DMS 273 (cell line): ENCODE measurements around the gene MDH2.
"Not testable (repeated sequence)": the region's sequence is repeated elsewhere in the genome, so short reads cannot be mapped to it uniquely, and the experiment has no call there.

Experiments
- DNase-seq: peaks from one replicate; lab custom pipeline; 2025; ENCODE audit not compliant: unreplicated experiment; lab: John Stamatoyannopoulos, UW

MDH2 gene

DNA sequence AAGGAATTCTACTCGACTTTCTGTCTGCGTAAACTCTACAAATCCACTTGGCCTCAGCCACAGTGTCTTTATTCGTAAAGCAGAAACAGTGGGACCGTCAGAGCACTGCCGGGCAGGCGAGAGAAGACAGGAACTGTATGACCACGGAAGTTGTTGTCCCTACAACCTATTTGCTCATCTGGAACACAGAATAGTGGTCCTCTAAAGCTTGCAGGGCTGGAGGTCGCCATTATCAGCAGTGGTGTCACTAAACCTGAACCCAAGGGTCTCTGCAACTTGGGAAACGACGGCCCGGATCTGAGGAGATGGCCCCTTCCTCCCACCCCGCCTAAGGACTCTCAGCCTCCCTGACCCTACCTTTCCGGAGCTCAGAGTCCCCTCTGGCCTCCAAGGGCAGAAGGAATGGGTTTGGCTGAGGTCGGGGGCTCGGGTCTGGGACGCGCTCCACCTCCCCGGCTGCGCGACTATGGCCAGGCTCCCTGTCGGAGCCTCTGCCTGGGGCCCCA, 548 bp upstream of the MDH2 start:
- peak; percentile 58 for DNase-seq

DNA sequence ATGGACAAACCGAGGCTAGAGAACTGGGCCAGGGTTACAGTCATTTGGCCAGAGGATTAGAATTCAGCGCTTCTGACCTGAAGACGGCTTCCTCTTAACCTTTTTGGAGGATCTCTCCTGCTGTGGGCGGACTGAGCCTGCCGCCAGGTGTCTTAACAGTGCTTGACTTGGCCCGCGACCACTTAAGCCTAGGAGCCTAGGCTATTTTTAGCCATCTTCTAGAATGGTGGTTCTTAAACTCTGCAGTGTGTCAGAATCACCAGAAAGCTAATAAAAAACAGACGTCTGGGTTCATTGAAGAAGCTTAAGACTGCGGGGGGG, 722 bp downstream of the MDH2 start:
- peak; percentile 70 for DNase-seq

DNA sequence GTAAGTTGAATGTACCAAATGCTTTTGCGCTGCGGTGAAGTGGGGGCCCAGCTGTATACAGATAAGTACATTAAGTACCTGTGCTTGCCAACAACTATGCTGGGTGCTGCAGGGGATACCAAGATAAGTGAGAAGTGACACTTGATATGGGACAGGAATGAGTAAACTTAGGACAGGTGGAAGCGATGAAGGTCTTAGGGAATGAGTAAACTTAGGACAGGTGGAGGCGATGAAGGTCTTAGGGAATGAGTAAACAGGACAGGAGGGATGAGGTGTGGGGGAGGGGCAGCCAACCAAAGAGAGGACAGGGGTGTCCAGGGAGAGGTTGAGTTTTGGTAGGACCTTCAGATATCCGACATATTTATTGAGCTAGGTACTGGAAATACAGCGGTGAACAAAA, 1.4 kb downstream of the MDH2 start:
- no peak for DNase-seq

DNA sequence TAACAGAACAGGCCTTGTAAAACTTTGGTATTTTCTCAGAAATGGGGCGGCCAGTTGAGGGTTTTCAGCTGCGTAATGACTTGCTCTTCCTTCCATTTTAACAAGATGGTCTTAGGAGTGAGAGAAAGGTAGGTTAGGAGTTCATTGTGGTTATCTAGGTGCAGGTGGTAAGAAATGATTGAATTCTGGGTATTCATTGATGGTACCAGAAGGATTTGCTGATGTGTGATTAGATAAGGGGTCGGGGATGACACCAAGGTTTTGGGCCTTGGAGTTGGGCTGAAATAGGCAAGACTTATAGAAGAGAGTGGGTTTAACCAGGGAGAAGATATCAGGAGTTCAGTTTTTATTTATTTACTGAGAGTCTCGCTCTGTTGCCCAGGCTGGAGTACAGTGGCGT, 2.6 kb downstream of the MDH2 start:
- DNase-seq = no peak

DNA sequence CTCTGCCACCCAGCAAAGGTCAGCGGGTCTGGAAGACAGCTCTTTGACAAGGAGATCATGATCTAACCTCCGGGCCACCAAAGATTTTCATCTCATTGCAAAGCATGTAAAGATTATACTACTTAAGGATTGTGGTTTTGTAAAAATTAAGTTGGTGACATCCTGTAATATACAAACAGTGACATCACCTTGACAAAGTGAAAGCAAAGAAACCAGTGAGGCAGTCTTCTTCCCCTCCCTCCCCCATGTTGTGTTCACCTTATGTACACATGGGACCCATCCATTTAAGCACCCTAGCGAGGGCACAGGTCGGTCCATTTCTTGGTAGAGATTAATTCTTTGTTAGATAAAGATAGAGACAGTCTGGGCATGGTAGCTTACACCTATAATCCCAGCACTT, 3.9 kb downstream of the MDH2 start:
- no peak for DNase-seq

DNA sequence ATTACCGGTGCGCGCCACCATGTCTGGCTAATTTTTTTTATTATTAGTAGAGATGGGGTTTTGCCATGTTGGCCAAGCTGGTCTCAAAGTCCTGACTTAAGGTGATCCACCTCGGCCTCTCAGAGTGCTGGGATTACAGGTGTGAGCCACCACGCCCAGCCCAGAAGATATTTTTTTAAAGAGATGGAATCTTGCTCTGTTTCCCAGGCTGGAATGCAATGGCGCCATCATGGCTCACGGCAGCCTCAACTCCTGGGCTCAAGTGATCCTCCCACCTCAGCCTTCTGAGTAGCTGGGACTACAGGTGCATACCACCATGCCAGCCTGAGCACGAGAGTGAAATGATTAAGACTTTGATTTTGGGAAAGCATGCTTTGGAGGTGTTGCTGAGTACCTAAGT, 4.8 kb downstream of the MDH2 start:
- DNase-seq = not testable (repeated sequence)

DNA sequence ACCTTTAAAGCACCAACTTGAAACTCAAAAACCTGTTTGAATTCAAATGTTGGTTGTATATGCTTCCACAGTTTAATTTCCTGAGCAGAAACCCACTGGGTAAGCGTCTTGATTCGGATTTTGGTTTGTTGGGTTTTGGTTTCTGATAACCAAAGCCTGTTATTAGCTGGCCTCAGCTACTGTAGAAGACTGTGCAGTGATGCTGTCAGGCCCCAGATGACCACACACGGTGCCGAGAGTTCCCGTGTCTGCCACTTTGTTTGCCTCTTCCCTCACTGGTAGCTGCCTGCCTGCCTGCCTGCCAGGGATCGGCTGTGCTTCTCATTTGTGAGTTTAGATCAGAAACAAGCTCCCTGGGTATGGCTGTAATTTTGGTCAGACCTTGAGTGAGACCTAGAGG, 5.6 kb downstream of the MDH2 start:
- no peak for DNase-seq

DNA sequence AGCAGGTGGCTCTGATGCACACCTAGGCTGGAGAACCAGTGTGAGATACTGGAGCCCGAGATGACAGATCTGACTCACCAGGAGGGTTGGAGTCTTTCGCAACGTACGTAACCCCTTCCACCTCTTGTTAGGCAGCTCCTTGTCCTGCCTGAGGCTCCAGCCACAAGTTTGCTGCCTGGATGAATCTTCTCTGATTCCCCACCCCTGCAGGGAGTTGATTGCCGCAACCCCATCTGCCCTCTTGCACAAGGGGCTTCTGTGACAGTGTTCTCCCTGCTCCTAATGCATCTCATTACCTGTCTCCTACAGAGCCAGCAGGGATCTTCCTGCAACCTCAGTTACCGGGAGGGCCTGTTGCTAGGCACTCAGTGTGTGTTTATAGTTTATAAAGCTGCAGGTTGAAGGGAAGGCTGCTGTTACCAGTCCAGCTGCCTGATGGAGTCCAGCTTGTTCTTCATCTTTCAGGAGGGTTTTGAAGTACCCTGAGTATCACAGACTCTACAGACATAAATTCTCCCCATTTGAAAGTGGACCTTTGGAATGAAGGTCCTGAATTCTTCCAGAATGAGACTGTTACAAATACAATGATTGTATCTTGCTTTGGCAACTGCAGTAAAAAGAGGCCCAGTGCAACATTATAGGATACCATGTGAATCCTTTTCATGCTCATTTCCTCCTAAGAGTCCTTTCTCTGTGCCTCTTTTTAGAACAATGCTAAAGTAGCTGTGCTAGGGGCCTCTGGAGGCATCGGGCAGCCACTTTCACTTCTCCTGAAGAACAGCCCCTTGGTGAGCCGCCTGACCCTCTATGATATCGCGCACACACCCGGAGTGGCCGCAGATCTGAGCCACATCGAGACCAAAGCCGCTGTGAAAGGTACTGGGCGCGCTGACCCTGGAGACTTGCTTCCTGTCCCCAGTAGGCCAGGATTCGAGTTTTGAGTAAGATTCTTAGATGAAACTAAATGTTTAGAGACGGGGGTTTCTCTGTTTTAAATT, 6.5 kb downstream of the MDH2 start:
- DNase-seq = no peak

DNA sequence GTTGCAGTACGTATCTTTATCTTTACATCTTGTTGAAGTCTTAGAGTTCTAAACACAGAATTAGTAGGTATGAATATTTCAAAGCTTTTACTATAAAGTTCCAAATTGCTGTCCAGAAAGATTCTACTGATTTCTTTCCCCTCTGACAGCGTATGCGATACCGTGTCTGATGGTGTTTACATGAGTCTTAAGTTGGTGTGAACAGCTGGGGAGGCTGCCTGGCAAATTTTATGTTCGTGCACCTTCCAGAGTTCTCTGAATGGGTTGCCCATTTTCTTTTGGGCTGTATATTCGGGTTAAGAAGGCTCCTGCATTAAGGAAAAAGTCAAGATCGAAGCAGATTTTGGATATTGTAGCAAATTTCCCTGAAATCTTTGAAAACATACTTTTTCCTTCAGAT, 8.3 kb downstream of the MDH2 start:
- DNase-seq = no peak

DNA sequence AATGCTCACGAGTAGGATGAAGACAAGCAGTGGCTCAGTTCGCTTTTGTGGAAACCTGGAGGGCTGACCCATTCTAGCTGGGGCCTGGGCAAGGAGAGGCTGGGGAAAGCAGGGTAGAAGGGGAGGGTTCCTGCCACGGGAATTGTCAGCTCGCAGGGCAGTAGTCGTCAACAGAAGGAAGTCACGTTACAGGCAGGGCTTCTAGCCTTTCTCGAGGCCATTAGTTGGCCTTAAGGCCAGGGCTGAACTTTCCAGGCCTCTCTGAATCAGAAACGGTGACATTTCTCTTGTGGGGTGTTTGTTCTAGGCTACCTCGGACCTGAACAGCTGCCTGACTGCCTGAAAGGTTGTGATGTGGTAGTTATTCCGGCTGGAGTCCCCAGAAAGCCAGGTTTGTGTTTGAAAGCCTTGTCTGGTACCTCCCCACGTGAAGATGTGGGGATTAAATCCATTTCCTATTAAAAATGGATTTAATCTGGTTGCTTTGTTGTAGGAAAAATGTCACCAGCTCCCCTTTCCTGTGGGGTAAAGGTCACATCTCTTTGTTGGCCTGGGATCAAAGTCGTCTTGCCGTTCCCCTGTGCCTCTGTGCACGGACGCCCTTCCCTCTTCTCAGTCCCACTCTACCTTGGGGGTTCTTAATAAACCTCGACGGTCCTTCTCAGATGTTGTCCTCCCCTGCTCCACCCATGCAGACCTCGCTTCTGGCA, 9.4 kb downstream of the MDH2 start:
- no peak for DNase-seq

DNA sequence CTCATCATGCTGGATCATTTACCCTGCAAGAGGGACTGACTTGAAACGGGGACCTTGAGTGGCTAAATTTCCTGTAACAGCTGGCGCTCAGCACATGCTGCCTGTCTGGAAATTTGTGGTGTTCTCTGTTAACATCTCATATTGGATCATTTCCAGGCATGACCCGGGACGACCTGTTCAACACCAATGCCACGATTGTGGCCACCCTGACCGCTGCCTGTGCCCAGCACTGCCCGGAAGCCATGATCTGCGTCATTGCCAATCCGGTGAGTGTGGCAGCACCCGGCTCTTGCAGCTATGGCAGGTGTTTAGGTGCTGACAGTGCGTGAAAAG, 9.9 kb downstream of the MDH2 start:
- DNase-seq = no peak

DNA sequence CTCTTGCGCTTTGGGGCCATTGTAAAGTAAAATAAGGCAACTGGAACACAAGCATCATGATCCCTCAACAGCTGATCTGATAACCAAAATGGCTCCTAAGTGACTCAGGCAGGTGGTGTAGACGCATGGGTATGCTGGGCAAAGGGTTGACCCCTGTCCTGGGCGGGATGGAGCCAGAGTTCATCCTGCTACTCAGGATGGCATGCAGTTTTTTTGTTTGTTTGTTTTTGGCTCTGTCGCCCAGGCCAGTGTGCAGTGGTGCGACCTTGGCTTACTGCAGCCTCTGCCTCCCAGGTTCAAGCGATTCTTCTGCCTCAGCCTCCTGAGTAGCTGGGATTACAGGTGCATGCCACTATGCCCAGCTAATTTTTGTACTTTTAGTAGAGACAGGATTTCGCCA, 10.8 kb downstream of the MDH2 start:
- DNase-seq = not testable (repeated sequence)

DNA sequence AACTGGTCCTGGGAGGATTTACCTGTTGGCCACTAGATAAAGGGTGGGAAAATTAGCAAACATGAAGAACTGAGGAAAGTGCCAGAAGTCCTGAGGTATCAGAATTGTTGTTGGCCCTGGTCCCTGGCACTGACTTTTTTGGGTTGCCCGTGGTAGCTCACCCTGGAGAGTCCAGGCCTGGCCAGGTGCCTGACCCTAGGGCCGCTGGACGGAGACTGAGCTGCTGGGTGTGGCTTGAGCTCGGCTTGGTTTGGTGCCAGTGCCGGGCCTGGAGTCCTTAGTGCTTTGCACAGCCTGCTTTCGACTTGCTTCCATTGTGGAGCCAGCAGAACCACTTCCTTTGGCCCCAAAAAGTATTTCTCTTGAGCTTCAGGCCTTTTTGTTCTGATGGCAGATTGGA, 12.9 kb downstream of the MDH2 start:
- no peak for DNase-seq

DNA sequence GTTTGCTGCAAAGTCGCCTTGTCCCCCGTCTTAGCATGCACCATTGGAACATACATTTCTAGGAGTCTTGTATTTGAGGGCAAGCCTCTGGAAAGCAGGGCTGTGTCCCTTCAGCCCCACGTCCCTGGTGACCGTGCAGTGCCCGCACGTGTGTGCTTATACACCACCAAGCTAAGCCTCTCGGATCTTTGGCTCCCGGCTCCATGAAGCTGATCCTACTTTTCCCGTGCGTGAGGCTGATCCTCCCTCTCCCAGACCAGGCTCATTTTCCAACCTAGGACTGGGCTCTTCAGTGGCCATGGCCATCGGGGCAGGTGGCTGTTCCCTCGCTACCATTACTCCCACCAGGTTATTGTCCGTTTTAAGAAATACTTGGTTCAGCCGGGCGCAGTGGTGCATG, 14.3 kb downstream of the MDH2 start:
- DNase-seq = no peak

DNA sequence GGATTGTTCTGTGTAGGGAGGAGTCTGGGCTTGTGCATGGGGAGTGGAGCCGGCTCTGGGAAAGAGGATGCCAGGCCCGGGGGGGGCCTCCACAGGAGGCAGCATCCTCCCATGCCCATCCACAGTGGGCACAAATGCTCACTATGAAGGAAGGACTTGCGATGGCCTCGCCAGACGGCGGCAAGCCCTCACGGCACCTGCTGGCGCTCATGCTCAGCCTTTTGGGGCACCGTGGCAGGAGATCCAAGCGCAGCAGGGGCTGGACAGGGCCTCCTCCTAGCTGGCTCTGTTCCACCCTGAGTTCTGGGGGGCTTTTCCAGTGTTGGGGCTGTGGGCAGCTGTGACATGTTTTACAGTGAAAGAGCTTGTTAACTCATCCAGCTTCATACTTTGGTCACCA, 15.2 kb downstream of the MDH2 start:
- DNase-seq = no peak

DNA sequence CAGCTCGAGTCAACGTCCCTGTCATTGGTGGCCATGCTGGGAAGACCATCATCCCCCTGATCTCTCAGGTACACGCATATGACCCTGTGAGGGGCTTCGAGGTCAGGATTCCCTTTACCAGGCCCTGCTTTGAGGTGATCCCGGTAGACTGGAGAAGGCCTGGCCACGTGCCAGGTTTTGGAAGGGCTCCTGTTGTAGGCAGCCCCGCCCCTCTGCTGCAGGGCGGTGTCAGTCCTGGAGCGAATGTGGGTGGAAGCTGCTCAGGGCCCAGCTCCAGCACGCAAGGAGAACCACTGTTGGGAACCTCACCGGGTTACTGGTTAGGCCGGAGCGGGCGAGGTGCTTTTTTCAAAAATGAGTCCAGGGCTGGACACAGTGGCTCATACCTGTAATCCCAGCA, 15.6 kb downstream of the MDH2 start:
- DNase-seq = peak; percentile 67

DNA sequence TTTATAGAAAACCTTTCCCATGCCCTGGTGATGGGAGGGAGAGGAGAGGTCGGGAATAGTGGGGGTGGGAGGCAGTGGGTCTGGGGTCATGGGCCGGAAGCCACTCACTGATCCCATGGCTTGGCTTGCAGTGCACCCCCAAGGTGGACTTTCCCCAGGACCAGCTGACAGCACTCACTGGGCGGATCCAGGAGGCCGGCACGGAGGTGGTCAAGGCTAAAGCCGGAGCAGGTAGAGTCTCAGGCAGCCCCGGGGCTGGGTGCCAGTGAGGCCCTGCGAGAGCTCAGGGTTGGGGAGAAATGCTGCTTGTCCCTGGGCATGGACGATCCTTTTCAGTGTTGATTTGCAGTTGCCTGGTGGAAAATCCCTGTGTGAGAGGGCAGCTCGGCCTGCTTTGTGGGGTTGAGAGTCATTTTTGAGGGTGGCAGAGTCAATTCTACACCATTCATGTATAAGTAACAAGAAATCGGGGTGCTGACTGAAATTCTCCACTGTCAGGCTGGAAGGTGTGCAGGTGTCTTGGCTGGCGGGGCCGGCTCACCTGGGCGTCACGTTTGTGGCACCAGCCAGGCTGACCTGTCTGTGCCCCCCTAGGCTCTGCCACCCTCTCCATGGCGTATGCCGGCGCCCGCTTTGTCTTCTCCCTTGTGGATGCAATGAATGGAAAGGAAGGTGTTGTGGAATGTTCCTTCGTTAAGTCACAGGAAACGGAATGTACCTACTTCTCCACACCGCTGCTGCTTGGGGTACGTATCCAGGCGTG, 16.5 kb downstream of the MDH2 start:
- DNase-seq = no peak

DNA sequence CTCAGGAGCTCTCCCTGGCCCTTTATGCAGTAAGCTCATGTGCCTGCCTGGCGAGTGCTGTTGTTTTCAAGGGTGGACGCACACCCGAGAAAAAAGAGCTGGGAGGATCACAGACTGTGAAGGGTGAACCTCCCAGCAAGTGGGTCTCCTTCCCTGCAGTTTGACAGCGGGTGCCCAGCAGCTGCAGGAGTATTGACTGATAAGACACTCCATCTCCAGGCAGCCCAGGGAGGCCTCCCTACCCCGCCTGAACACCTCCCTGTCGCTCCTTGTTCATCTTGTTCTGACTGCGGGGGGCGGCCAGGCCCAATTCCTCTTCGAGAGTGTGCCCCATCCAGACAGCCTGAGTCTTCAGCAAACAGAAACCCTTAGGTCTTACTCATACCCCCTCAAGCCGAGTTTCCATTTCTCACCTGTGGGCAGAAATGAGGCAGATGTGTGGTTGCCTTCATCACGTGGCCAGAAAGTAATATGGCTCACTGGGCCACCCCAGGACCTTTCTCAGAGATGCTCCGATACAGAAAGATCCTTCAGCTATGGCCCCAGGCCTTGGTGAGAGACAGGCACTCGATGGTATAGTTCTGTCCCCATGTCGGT, 17.2 kb downstream of the MDH2 start:
- DNase-seq = no peak

DNA sequence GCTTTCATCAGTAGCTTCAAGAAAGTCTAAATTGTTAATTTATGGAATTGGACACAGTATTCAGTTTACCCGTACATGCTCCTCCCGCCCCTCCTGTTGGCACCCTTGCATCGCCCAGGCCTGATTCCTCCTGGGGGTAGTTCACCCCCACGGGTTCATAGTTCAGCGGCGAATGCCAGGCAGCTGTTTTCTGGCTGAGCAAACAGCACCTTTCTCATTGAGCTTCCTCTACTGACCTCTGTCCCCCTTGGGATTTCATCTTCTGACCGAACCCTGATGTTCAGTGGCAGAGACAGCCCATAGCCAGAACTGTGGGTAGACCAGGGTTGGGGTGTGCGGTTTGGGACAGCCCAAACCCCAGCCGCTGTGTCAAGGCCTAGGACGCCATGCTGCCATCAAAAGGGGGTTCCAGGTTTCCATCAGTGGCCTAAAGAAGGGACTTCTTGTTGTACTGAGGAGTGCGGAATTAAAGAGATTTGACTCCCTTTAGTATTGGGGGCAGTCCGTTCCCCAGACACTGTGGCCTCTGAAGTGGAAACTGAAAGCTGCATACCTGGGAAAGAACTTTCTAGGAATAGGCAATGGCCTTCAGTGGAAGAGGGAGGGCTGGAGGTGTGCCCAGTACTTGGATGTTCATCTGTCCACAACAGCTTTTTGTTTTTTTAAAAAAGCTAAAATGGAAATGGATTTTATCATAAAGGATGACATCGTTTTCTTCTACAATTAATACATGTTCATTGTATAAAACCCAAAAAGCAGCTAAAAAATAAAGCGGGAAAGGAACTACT, 19.0 kb downstream of the MDH2 start:
- DNase-seq = no peak

DNA sequence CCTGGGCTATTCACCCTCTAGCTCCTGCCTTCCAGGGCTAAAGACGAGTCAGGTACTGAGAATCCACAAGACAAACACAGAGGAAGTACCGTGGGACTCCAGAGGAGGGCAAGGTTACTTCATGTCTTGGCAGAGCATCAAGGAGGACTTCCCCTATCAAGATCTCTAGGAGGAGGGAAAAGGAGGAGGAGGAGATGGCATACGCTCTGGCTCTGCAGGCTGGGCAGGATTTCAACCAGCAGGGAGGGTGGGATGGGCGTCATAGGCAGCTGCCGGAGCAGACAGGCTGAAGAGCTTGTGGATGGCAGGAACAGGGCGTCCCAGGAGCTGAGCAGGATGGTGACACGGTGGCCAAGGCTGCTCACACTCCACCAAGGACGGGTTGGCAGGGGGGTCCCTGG, 21.3 kb downstream of the MDH2 start:
- peak; percentile 94 for DNase-seq
